Measurements from ENCODE around the gene MRPL53. TPM values are rescaled to one million over a fixed set of nuclear protein-coding genes. Genes with fewer than 3 reads are reported as not detected.

The MRPL53 gene
- total and polyA plus RNA-seq, 2 of the 13 experiments (the other 11 are each of a cell fraction or from before 2014, with no cell fraction given): 34.3 to 51.9 TPM

DNA sequence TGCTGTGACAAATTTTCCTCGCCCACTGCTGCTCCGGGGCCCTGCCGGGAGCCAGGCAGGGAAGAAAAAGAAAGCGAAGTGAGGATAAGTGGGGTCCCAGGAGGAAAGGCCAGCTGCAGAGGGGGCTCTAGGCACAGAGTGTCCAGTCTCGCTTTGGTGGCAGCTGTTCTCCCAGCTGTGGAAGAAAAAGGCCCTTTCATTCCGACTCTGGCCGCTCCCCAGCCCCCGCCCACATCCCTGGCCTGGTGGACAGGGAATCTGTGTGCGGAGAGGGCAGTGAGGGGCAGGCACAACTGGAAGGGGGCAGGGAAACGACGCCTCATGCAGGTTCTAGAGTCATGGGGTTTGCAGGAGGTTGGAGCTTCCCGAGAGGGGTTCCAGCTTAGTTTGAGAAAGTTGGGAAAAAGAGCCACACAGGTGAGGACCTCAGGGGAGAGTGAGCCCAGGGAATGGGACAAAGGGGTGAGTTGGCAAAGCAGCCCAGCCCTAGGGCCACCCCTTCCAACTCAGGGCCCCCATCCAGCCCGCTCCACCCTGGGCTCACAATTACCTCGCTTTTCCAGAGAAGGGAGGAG, 32.6 kb downstream of the MRPL53 start (continued):
- TF ChIP-seq, protein P1, sequence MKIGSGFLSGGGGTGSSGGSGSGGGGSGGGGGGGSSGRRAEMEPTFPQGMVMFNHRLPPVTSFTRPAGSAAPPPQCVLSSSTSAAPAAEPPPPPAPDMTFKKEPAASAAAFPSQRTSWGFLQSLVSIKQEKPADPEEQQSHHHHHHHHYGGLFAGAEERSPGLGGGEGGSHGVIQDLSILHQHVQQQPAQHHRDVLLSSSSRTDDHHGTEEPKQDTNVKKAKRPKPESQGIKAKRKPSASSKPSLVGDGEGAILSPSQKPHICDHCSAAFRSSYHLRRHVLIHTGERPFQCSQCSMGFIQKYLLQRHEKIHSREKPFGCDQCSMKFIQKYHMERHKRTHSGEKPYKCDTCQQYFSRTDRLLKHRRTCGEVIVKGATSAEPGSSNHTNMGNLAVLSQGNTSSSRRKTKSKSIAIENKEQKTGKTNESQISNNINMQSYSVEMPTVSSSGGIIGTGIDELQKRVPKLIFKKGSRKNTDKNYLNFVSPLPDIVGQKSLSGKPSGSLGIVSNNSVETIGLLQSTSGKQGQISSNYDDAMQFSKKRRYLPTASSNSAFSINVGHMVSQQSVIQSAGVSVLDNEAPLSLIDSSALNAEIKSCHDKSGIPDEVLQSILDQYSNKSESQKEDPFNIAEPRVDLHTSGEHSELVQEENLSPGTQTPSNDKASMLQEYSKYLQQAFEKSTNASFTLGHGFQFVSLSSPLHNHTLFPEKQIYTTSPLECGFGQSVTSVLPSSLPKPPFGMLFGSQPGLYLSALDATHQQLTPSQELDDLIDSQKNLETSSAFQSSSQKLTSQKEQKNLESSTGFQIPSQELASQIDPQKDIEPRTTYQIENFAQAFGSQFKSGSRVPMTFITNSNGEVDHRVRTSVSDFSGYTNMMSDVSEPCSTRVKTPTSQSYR (CRISPR knock-in tag; IDR thresholded peaks at IDR 0.05; ENCODE audit: borderline replicate concordance): peak; percentile 73
- TF ChIP-seq PCBP2 (optimal IDR thresholded peaks at IDR 0.05; ENCODE audit: low read depth, low read length, poor library complexity, severe bottlenecking) (peak; percentile 55), MTA3 (CRISPR knock-in tag; IDR thresholded peaks at IDR 0.05) (no peak), HDAC6 (IDR thresholded peaks at IDR 0.05; ENCODE audit: low read depth, low read length) (no peak), NR2F6 (IDR thresholded peaks at IDR 0.05) (0 out of 2 replicates have a peak, but pooled peaks have one; percentile 20), NR2F6 (CRISPR knock-in tag; IDR thresholded peaks at IDR 0.05) (no peak), TGIF2 (CRISPR knock-in tag; IDR thresholded peaks at IDR 0.05) (peak; percentile 13), SNRNP70 (IDR thresholded peaks at IDR 0.05; ENCODE audit: low read depth, low read length) (no peak), DMAP1 (CRISPR knock-in tag; IDR thresholded peaks at IDR 0.05) (no peak; the same call in 1 of the 2 replicates), ZNF564 (CRISPR knock-in tag; IDR thresholded peaks at IDR 0.05) (0 out of 2 replicates have a peak, but pooled peaks have one; percentile 13), KDM5A (IDR thresholded peaks at IDR 0.05; ENCODE audit: borderline replicate concordance, low read length) (no peak; the same call in 1 of the 2 replicates), SP2 (CRISPR knock-in tag; IDR thresholded peaks at IDR 0.05) (peak; percentile 38; the same call in 1 of the 2 replicates), FOXA1 (IDR thresholded peaks at IDR 0.05) (no peak), FOXA1 (CRISPR knock-in tag; IDR thresholded peaks at IDR 0.05) (no peak), ZNF234 (CRISPR knock-in tag; conservative IDR thresholded peaks at IDR 0.05) (no peak), CHD2 (IDR thresholded peaks at IDR 0.05; ENCODE audit: low read depth, low read length) (0 out of 2 replicates have a peak, but pooled peaks have one; percentile 35), TBX3 (IDR thresholded peaks at IDR 0.05; ENCODE audit: borderline replicate concordance) (no peak), ESRRA (CRISPR knock-in tag; IDR thresholded peaks at IDR 0.05; ENCODE audit: low read depth) (no peak)
- TF ChIP-seq, protein P2, sequence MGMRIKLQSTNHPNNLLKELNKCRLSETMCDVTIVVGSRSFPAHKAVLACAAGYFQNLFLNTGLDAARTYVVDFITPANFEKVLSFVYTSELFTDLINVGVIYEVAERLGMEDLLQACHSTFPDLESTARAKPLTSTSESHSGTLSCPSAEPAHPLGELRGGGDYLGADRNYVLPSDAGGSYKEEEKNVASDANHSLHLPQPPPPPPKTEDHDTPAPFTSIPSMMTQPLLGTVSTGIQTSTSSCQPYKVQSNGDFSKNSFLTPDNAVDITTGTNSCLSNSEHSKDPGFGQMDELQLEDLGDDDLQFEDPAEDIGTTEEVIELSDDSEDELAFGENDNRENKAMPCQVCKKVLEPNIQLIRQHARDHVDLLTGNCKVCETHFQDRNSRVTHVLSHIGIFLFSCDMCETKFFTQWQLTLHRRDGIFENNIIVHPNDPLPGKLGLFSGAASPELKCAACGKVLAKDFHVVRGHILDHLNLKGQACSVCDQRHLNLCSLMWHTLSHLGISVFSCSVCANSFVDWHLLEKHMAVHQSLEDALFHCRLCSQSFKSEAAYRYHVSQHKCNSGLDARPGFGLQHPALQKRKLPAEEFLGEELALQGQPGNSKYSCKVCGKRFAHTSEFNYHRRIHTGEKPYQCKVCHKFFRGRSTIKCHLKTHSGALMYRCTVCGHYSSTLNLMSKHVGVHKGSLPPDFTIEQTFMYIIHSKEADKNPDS (CRISPR knock-in tag; IDR thresholded peaks at IDR 0.05): no peak
- TF ChIP-seq, protein P3, sequence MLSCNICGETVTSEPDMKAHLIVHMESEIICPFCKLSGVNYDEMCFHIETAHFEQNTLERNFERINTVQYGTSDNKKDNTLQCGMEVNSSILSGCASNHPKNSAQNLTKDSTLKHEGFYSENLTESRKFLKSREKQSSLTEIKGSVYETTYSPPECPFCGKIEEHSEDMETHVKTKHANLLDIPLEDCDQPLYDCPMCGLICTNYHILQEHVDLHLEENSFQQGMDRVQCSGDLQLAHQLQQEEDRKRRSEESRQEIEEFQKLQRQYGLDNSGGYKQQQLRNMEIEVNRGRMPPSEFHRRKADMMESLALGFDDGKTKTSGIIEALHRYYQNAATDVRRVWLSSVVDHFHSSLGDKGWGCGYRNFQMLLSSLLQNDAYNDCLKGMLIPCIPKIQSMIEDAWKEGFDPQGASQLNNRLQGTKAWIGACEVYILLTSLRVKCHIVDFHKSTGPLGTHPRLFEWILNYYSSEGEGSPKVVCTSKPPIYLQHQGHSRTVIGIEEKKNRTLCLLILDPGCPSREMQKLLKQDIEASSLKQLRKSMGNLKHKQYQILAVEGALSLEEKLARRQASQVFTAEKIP (CRISPR knock-in tag; IDR thresholded peaks at IDR 0.05; ENCODE audit: borderline replicate concordance): no peak
- TF ChIP-seq, protein P4, sequence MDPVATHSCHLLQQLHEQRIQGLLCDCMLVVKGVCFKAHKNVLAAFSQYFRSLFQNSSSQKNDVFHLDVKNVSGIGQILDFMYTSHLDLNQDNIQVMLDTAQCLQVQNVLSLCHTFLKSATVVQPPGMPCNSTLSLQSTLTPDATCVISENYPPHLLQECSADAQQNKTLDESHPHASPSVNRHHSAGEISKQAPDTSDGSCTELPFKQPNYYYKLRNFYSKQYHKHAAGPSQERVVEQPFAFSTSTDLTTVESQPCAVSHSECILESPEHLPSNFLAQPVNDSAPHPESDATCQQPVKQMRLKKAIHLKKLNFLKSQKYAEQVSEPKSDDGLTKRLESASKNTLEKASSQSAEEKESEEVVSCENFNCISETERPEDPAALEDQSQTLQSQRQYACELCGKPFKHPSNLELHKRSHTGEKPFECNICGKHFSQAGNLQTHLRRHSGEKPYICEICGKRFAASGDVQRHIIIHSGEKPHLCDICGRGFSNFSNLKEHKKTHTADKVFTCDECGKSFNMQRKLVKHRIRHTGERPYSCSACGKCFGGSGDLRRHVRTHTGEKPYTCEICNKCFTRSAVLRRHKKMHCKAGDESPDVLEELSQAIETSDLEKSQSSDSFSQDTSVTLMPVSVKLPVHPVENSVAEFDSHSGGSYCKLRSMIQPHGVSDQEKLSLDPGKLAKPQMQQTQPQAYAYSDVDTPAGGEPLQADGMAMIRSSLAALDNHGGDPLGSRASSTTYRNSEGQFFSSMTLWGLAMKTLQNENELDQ (CRISPR knock-in tag; IDR thresholded peaks at IDR 0.05; ENCODE audit: borderline replicate concordance): no peak
- TF ChIP-seq, protein P5, sequence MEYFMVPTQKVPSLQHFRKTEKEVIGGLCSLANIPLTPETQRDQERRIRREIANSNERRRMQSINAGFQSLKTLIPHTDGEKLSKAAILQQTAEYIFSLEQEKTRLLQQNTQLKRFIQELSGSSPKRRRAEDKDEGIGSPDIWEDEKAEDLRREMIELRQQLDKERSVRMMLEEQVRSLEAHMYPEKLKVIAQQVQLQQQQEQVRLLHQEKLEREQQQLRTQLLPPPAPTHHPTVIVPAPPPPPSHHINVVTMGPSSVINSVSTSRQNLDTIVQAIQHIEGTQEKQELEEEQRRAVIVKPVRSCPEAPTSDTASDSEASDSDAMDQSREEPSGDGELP (IDR thresholded peaks at IDR 0.05; ENCODE audit: borderline replicate concordance, low read depth): peak; percentile 91

All from HepG2 (cell line).